HG03521 (cell line): Measurements from ENCODE around the gene AHDC1.

Experiments used
- ATAC-seq: cut with Tn5 transposase; IDR thresholded peaks from one replicate; pipeline ENCODE4 v1.9.1; 2021; ENCODE audit warnings: mild to moderate bottlenecking, moderate library complexity; ENCODE audit not compliant: unreplicated experiment

The AHDC1 gene

GRCh38 chr1:27496604-27497155 lies 107.3 kb downstream of the AHDC1 start:
- no peak for ATAC-seq

GRCh38 chr1:27492796-27493195 lies 111.1 kb downstream of the AHDC1 start:
- no peak for ATAC-seq

DNA sequence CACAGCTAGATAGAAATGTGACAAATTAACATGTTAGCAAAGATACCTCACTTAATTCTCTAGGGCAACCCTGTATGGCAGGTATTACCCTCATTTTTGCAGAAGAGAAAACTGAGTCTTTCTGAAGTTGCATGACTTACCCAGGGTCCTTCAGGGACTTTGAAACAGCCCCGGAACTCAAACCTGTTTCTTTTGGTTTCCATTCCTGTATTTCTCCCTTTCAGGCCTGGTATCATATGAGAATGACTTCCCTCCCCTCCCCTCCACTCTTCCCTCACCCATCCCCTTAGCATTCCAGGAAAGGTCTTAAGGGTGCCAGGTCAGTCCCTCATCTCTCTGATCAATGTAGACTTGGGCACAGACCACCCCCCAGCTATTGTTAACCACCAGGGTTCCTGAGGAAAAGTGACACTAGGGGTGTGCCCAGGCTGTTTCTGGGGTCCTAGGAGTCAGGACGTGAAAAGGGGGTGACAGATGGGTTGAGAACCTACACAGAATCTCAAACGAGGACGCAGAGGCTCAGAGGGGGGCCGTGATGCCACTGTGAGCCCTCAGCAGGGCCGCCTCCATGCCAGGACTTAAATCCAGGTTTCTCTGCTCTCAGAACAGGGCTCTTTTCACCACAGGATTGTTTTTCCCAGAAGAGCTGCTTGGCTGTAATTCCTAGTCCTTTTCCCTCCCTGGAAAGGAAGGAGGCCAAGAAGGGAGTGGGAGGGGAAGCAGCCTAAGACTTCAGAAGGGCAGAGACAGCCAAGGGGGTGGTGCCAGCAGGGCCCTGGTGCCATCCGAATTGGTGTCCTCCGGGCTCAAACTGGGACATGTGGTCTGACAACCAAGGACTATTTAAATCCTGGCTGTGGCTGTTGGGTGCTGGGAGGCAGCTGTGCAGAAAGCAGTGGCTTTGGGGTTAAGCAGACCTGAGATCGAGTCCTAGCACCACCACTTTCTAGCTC lies 111.9 kb downstream of the AHDC1 start:
- no peak for ATAC-seq

GRCh38 chr1:27489973-27490741 lies 113.8 kb downstream of the AHDC1 start, which contains the start of gene WASF2:
WASF2 (minus strand) TSS chr1:27490167; CDS start chr1:27428890, 61,277 bp downstream.
- peak; percentile 82 for ATAC-seq

- peak; percentile 13 for ATAC-seq
These were observed 114.4 kb downstream of the AHDC1 start for GRCh38 chr1:27489501-27489972.

DNA sequence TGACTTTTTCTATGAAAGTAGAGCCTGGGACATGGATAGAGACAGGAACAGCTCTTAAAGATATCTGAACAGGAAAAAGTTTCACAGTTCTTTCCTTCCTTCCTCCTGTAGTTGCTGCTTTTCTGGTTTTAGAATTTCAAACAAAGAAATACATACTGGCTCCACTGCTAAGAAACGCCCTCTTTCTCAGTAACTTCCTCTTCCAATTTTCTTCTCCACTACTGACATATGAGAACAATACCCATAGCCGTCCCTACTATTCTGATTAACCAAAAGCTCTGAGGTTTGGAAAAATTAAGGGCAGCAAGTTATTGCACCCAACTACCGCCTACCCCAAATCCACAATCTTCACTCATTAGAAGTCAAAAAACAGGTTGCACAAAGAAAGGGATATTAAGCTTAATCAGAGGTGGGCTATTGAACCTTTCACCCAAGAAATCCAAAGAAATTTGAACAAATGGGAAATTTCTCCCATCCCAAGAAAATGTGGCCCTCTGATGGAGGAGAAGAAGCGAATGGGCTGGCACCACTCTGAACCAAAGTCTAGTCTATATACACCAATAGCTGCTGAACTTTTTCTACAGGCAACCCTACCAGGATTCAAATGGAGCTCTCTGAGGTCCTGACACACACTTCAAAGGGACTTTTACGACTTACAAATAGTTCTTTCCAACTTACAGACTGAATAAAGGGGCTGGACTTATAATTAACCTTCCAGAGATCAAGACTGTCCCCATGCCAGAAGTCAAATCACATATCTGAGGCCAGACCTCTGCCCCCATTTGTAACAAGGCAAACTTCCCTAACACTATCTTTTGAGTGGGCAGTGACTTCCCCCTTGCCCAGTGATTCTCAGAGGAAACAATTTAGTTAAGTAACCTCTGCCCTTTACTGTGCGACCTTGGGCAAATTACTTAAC lies 115.7 kb downstream of the AHDC1 start:
- ATAC-seq, result no peak

DNA sequence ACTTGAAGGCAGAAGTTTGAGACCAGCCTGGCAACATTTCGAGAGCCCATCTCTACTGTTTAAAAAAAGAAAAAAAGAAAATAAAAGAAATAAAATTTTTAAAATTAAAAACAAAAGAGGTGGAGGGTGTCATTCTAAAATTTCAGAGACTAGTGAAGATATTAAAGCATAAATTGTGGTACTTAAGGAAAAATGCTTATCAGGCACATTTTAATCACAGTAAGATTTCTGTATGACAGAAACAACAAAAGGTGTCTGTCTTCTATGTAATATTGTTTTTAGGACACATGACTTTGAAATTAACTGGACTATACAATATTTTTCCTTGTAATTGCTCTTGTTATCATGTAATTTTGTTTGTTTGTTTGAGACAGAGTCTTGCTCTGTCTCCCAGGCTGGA lies 118.6 kb downstream of the AHDC1 start:
- no peak for ATAC-seq
